Endothelial cell of umbilical vein (primary cell): Measurements from ENCODE around the gene NGLY1. TPM values are rescaled to one million over a fixed set of nuclear protein-coding genes. Genes with fewer than 3 reads are reported as not detected.

Experiments used
- BruUV-seq: library from RNA; stranded (reverse); fragments of 400-500 nt; replicated peaks from 2 replicates; lab custom pipeline; 2021; lab: Mats Ljungman, UMichigan
- CTCF ChIA-PET: fragments of 300-600, 350-600 bp; sonication (Branson Sonifier 250); formaldehyde crosslinking; loops from one replicate; lab custom pipeline; 2021; ENCODE audit warnings: antibody characterized with exemption, inconsistent platforms; lab: Charles Lee
- POLR2A ChIA-PET: fragments of 300-600, 350-600 bp; sonication (Branson Sonifier 250); formaldehyde crosslinking; loops from one replicate; lab custom pipeline; 2021; ENCODE audit warnings: antibody characterized with exemption, inconsistent platforms; lab: Charles Lee
- DNase-seq: peaks from one replicate; pipeline ENCODE4 v3.0.0-alpha.2; 2011; ENCODE audit warnings: low read depth, low spot score
- FAIRE-seq: peaks from 2 replicates; lab custom pipeline; 2011; peaks lifted over from hg19 to GRCh38; lab: Jason Lieb, UNC
- H2AFZ ChIP-seq: 2 replicates; pipeline ENCODE4 v1.6.0; 2012; ENCODE audit warnings: low read depth, low read length, control low read depth, inconsistent platforms
- H3K27ac ChIP-seq: 2 replicates; pipeline ENCODE4 v1.5.1; 2011; ENCODE audit warnings: low read depth, mild to moderate bottlenecking, control low read depth, low read length, moderate library complexity; ENCODE audit not compliant: insufficient read depth
- H3K27me3 ChIP-seq, 2 experiments: 2 replicates each; pipeline versions ENCODE4 v1.6.0 to v1.6.1; 2011; ENCODE audit warnings: low read length in 2 of 2, mixed read lengths in 1 of 2; ENCODE audit not compliant: control insufficient read depth in 2 of 2, insufficient read depth in 2 of 2
- H3K36me3 ChIP-seq, 2 experiments: 2 replicates in 1 of 2; 3 replicates in 1 of 2; pipeline ENCODE4 v1.5.1; 2011; ENCODE audit warnings: low read length in 2 of 2, mild to moderate bottlenecking in 1 of 2, moderate library complexity in 1 of 2; ENCODE audit not compliant: control insufficient read depth in 2 of 2, insufficient read depth in 2 of 2; ENCODE audit errors: extremely low read depth in 1 of 2
- H3K4me1 ChIP-seq: 3 replicates; pipeline ENCODE4 v1.5.1; 2011; ENCODE audit warnings: mild to moderate bottlenecking, low read length; ENCODE audit not compliant: control insufficient read depth, insufficient read depth; ENCODE audit errors: extremely low read depth
- H3K4me2 ChIP-seq: 2 replicates; pipeline ENCODE4 v1.6.1; 2011; ENCODE audit warnings: low read length, control low read depth, mixed read lengths; ENCODE audit not compliant: insufficient read depth
- H3K4me3 ChIP-seq, 3 experiments: fragments of 200-600 bp in 1 of 3; sonication (generic), shearing (Covaris generic) in 1 of 3; replicated peaks in 1 of 3; 2 replicates each; pipeline ENCODE4 v1.5.1; 2011 to 2016; ENCODE audit warnings: control low read depth in 3 of 3, low read length in 3 of 3, mild to moderate bottlenecking in 2 of 3, inconsistent platforms in 1 of 3, low read depth in 1 of 3, moderate library complexity in 1 of 3; ENCODE audit not compliant: insufficient read depth in 1 of 3
- H3K79me2 ChIP-seq: 2 replicates; pipeline ENCODE4 v1.6.0; 2012; ENCODE audit warnings: low read length, inconsistent platforms; ENCODE audit not compliant: control insufficient read depth, insufficient read depth
- H3K9ac ChIP-seq: replicated peaks from 2 replicates; pipeline ENCODE3; 2011; ENCODE audit warnings: low read length, control low read depth; ENCODE audit not compliant: insufficient read depth; ENCODE audit errors: extremely low read depth
- H3K9me1 ChIP-seq: replicated peaks from 3 replicates; pipeline ENCODE4 v1.6.0; 2011; ENCODE audit warnings: mild to moderate bottlenecking, low read length; ENCODE audit not compliant: control insufficient read depth, insufficient read depth; ENCODE audit errors: extremely low read depth
- H3K9me3 ChIP-seq: replicated peaks from 2 replicates; pipeline ENCODE4 v1.5.1; 2012; ENCODE audit warnings: low read length, inconsistent platforms; ENCODE audit not compliant: control insufficient read depth, insufficient read depth
- H4K20me1 ChIP-seq: replicated peaks from 2 replicates; pipeline ENCODE3; 2011; ENCODE audit warnings: mild to moderate bottlenecking, low read length; ENCODE audit not compliant: control insufficient read depth, insufficient read depth; ENCODE audit errors: extremely low read depth
- EZH2 ChIP-seq: IDR thresholded peaks from 2 replicates; pipeline ENCODE4 v1.6.1; 2012; ENCODE audit warnings: borderline replicate concordance, low read depth, mild to moderate bottlenecking, moderate library complexity, low read length, inconsistent platforms; ENCODE audit not compliant: severe bottlenecking
- FOS ChIP-seq: IDR thresholded peaks from 2 replicates; pipeline ENCODE4 v1.6.1; 2011; ENCODE audit warnings: mild to moderate bottlenecking, low read length, moderate library complexity, borderline replicate concordance; ENCODE audit not compliant: insufficient read depth
- GATA2 ChIP-seq: IDR thresholded peaks from 2 replicates; pipeline ENCODE4 v1.7.0; 2011; ENCODE audit warnings: low read depth, mild to moderate bottlenecking, moderate library complexity, mixed read lengths, low read length; ENCODE audit not compliant: insufficient read length, insufficient read depth
- JUN ChIP-seq: IDR thresholded peaks from 2 replicates; pipeline ENCODE4 v1.6.1; 2011; ENCODE audit warnings: borderline replicate concordance, low read depth; ENCODE audit not compliant: insufficient read length, insufficient read depth
- MYC ChIP-seq: IDR thresholded peaks from one replicate; pipeline ENCODE4 v1.6.1; 2011; ENCODE audit warnings: mild to moderate bottlenecking, low read depth, low read length
- POLR2A ChIP-seq: IDR thresholded peaks from 2 replicates; pipeline ENCODE4 v1.6.1; 2012; ENCODE audit warnings: low read depth, mild to moderate bottlenecking, control low read depth, low read length
- POLR2AphosphoS5 ChIP-seq: IDR thresholded peaks from 2 replicates; pipeline ENCODE4 v1.6.1; 2012; ENCODE audit warnings: low read depth, mild to moderate bottlenecking, control low read depth, low read length, moderate library complexity; ENCODE audit not compliant: insufficient read depth
- dilution Hi-C: fragments of 300-500 bp; cut with MboI; formaldehyde crosslinking; loops from one replicate; pipeline ENCODE4 v1.15.0; 2019; ENCODE audit warnings: low sequenced_read_pairs; ENCODE audit not compliant: extremely low pct_ligation_motif_present
- intact Hi-C: fragments of 100-400 bp; cut with micrococcal nuclease; formaldehyde crosslinking; loops from one replicate; pipeline ENCODE4 v1.10.0; 2022
- polyA plus RNA-seq, 4 experiments: library from polyadenylated mRNA; depleted of rRNA in 3 of 4; stranded (reverse) in 3 of 4; unstranded in 1 of 4; fragments of >200 nt; gene quantifications; 2 replicates each; pipeline versions ENCODE4 v1.2.1 to v1.2.3, GENCODE V29; 2011 to 2012; ENCODE audit warnings: missing spikeins in 1 of 4
- total RNA-seq: library from RNA; stranded (reverse); gene quantifications from 2 replicates; pipeline ENCODE4 v1.2.3, GENCODE V29; 2021
- TF ChIP-seq, protein P1 (sequence below), 2 donors: IDR thresholded peaks; 1 replicate in 1 of 2; 2 replicates in 1 of 2; pipeline ENCODE4 v1.5.1; 2011; ENCODE audit warnings: low read length in 2 of 2, mild to moderate bottlenecking in 2 of 2, moderate library complexity in 2 of 2, control low read depth in 1 of 2, inconsistent platforms in 1 of 2, low read depth in 1 of 2; ENCODE audit not compliant: insufficient read depth in 1 of 2; ENCODE audit errors: extremely low read depth in 1 of 2
- TF ChIP-seq, protein P2 (sequence below): IDR thresholded peaks from 2 replicates; pipeline ENCODE4 v1.6.1; 2011; ENCODE audit not compliant: insufficient read depth, insufficient read length

Gene NGLY1
- total and polyA plus RNA-seq, 2 donors (not counting 3 experiments of a cell fraction or from before 2014, with no cell fraction given): 5.3 to 29.6 TPM

DNA sequence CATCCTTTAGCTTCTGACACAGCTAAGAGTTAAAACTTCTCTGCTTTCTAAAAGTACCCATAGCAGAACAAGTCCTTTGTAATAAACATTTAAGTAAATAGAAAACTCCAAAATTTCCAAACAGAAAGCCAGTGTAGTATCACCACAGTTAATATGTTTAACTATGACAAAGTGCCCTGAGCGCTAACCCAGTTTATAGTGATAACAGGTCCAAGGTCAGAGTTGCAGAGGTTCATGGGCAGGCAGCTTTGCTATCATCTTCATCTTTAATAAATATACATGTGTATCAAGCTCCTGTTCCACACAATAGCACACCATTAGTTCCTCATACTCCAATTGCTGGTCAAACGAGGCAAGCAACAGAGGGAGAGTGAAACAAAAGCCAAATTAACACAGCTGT is 106.1 kb downstream of the NGLY1 start:
- no peaks in the 10 kb centered on the region for H3K4me1 ChIP-seq
- H2AFZ ChIP-seq: no peak overlapping the region
- H4K20me1 ChIP-seq: no peaks in the 10 kb centered on the region
- intact Hi-C loops (no loop called here), dilution Hi-C loops (no loop called here)
- FAIRE-seq (no peak), DNase-seq (no peak)
- H3K36me3 ChIP-seq: no peaks in the 10 kb centered on the region
- no peak overlapping the region for H3K4me3 ChIP-seq
- no peak for TF ChIP-seq POLR2A
- no peak for TF ChIP-seq JUN
- no peak for TF ChIP-seq MYC
- TF ChIP-seq, protein P1, sequence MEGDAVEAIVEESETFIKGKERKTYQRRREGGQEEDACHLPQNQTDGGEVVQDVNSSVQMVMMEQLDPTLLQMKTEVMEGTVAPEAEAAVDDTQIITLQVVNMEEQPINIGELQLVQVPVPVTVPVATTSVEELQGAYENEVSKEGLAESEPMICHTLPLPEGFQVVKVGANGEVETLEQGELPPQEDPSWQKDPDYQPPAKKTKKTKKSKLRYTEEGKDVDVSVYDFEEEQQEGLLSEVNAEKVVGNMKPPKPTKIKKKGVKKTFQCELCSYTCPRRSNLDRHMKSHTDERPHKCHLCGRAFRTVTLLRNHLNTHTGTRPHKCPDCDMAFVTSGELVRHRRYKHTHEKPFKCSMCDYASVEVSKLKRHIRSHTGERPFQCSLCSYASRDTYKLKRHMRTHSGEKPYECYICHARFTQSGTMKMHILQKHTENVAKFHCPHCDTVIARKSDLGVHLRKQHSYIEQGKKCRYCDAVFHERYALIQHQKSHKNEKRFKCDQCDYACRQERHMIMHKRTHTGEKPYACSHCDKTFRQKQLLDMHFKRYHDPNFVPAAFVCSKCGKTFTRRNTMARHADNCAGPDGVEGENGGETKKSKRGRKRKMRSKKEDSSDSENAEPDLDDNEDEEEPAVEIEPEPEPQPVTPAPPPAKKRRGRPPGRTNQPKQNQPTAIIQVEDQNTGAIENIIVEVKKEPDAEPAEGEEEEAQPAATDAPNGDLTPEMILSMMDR (IDR thresholded peaks at IDR 0.05; ENCODE audit: extremely low read depth in 1 of 2, insufficient read depth in 1 of 2, low read depth in 1 of 2, low read length in 2 of 2): no peak
- no peak for TF ChIP-seq GATA2
- no peak for TF ChIP-seq EZH2
- no peak for TF ChIP-seq FOS
- TF ChIP-seq POLR2AphosphoS5: no peak
- TF ChIP-seq, protein P2, sequence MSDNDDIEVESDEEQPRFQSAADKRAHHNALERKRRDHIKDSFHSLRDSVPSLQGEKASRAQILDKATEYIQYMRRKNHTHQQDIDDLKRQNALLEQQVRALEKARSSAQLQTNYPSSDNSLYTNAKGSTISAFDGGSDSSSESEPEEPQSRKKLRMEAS: no peak
- ChIA-PET CTCF (interaction anchor here (0.7 to 1.3 kb wide), 3 partner anchors 8 to 180 kb away, joined by 3 to 4 read pairs (median 4); no protein-coding TSS in a partner anchor), POLR2A (no interaction called here)
- no peak overlapping the region for H3K9ac ChIP-seq
- BruUV-seq: no TSS peak
- H3K27ac ChIP-seq: no peak overlapping the region
- no peaks in the 10 kb centered on the region for H3K79me2 ChIP-seq
- no peaks in the 10 kb centered on the region for H3K9me3 ChIP-seq
- no peaks in the 10 kb centered on the region for H3K9me1 ChIP-seq
- peaks cover 2 to 4% of the 10 kb centered on the region in 2 experiments for H3K27me3 ChIP-seq
- H3K4me2 ChIP-seq: no peak overlapping the region
